Measurements from ENCODE around the gene NCKAP5.

NCKAP5 gene

GRCh38 chr2:132678483-132678882, 889.8 kb downstream of the NCKAP5 start:
- Histone ChIP-seq H3K36me3 (ENCODE audit: control insufficient read depth in 1 of 2, insufficient read depth in 2 of 2, low read length in 2 of 2) (no peaks in the 10 kb centered on the region), H3K79me2 (ENCODE audit: control insufficient read depth, insufficient read depth, low read length, poor library complexity) (no peaks in the 10 kb centered on the region), H3K4ac (ENCODE audit: low read depth, low read length) (no peak overlapping the region), H2BK5ac (ENCODE audit: low read depth, low read length, poor library complexity) (no peak overlapping the region), H4K8ac (ENCODE audit: low read depth, low read length) (no peak overlapping the region), H4K12ac (ENCODE audit: low read depth, low read length) (no peak overlapping the region), H4K91ac (ENCODE audit: low read depth, low read length) (no peak overlapping the region), H3K4me1 (ENCODE audit: control insufficient read depth in 1 of 2, insufficient read depth in 2 of 2, low read length in 2 of 2) (no peaks in the 10 kb centered on the region), H3K9ac (ENCODE audit: low read length) (no peak overlapping the region), H3K27me3 (ENCODE audit: insufficient read depth, low read length) (no peaks in the 10 kb centered on the region), H2AK5ac (ENCODE audit: low read length) (no peak overlapping the region), H3K4me2 (ENCODE audit: low read length) (no peak overlapping the region), H2BK120ac (ENCODE audit: insufficient read depth, low read length, poor library complexity) (no peak overlapping the region), H3K9me3 (ENCODE audit: insufficient read depth, low read depth, low read length) (no peaks in the 10 kb centered on the region), H3K79me1 (ENCODE audit: low read length) (no peaks in the 10 kb centered on the region), H2BK12ac (ENCODE audit: low read length) (no peak overlapping the region), H2AFZ (ENCODE audit: insufficient read depth, low read length, poor library complexity) (no peak overlapping the region), H3K14ac (ENCODE audit: low read length) (no peak overlapping the region), H3K23ac (ENCODE audit: low read length) (no peak overlapping the region), H3K4me3 (ENCODE audit: low read depth, low read length) (no peak overlapping the region), H3K27ac (ENCODE audit: low read depth, low read length) (no peak overlapping the region), H3K18ac (ENCODE audit: low read length) (no peak overlapping the region)
- DNase-seq, result no peak
- no CpG with 5 or more reads among the region's 2 CpGs for WGBS (ENCODE audit: extremely low coverage, insufficient coverage, insufficient read length)

GRCh38 chr2:132677661-132678060, 890.6 kb downstream of the NCKAP5 start:
- Histone ChIP-seq H2AFZ (ENCODE audit: insufficient read depth, low read length, poor library complexity) (no peak overlapping the region), H3K36me3 (ENCODE audit: control insufficient read depth in 1 of 2, insufficient read depth in 2 of 2, low read length in 2 of 2) (no peaks in the 10 kb centered on the region), H4K8ac (ENCODE audit: low read depth, low read length) (no peak overlapping the region), H3K4me1 (ENCODE audit: control insufficient read depth in 1 of 2, insufficient read depth in 2 of 2, low read length in 2 of 2) (no peaks in the 10 kb centered on the region), H4K12ac (ENCODE audit: low read depth, low read length) (no peak overlapping the region), H2BK120ac (ENCODE audit: insufficient read depth, low read length, poor library complexity) (no peak overlapping the region), H3K23ac (ENCODE audit: low read length) (no peak overlapping the region), H3K79me1 (ENCODE audit: low read length) (no peaks in the 10 kb centered on the region), H3K14ac (ENCODE audit: low read length) (no peak overlapping the region), H4K91ac (ENCODE audit: low read depth, low read length) (no peak overlapping the region), H3K18ac (ENCODE audit: low read length) (no peak overlapping the region), H2BK5ac (ENCODE audit: low read depth, low read length, poor library complexity) (no peak overlapping the region), H3K79me2 (ENCODE audit: control insufficient read depth, insufficient read depth, low read length, poor library complexity) (no peaks in the 10 kb centered on the region), H3K4ac (ENCODE audit: low read depth, low read length) (no peak overlapping the region), H3K27ac (ENCODE audit: low read depth, low read length) (no peak overlapping the region), H2AK5ac (ENCODE audit: low read length) (no peak overlapping the region), H3K9me3 (ENCODE audit: insufficient read depth, low read depth, low read length) (no peaks in the 10 kb centered on the region), H3K4me2 (ENCODE audit: low read length) (no peak overlapping the region), H2BK12ac (ENCODE audit: low read length) (no peak overlapping the region), H3K27me3 (ENCODE audit: insufficient read depth, low read length) (no peaks in the 10 kb centered on the region), H3K4me3 (ENCODE audit: low read depth, low read length) (no peak overlapping the region), H3K9ac (ENCODE audit: low read length) (no peak overlapping the region)
- no CpG with 5 or more reads among the region's 5 CpGs for WGBS (ENCODE audit: extremely low coverage, insufficient coverage, insufficient read length)
- peak in 1 of 2 donors; percentile 12 for DNase-seq

GRCh38 chr2:132676999-132677398, 891.3 kb downstream of the NCKAP5 start:
- H4K8ac ChIP-seq (ENCODE audit: low read depth, low read length), result no peak overlapping the region
- no CpG with 5 or more reads among the region's 2 CpGs for WGBS (ENCODE audit: extremely low coverage, insufficient coverage, insufficient read length)
- H3K79me1 ChIP-seq (ENCODE audit: low read length), result no peaks in the 10 kb centered on the region
- no peaks in the 10 kb centered on the region for H3K27me3 ChIP-seq (ENCODE audit: insufficient read depth, low read length)
- no peak for DNase-seq
- H2AK5ac ChIP-seq (ENCODE audit: low read length), result no peak overlapping the region
- H2AFZ ChIP-seq (ENCODE audit: insufficient read depth, low read length, poor library complexity), result no peak overlapping the region
- H2BK5ac ChIP-seq (ENCODE audit: low read depth, low read length, poor library complexity), result no peak overlapping the region
- H3K9ac ChIP-seq (ENCODE audit: low read length), result no peak overlapping the region
- H3K4me3 ChIP-seq (ENCODE audit: low read depth, low read length), result no peak overlapping the region
- no peaks in the 10 kb centered on the region for H3K9me3 ChIP-seq (ENCODE audit: insufficient read depth, low read depth, low read length)
- H3K79me2 ChIP-seq (ENCODE audit: control insufficient read depth, insufficient read depth, low read length, poor library complexity), result no peaks in the 10 kb centered on the region
- no peak overlapping the region for H3K4ac ChIP-seq (ENCODE audit: low read depth, low read length)
- H4K12ac ChIP-seq (ENCODE audit: low read depth, low read length), result no peak overlapping the region
- no peak overlapping the region for H3K4me2 ChIP-seq (ENCODE audit: low read length)
- H3K27ac ChIP-seq (ENCODE audit: low read depth, low read length), result no peak overlapping the region
- no peak overlapping the region for H3K14ac ChIP-seq (ENCODE audit: low read length)
- no peaks in the 10 kb centered on the region for H3K36me3 ChIP-seq (ENCODE audit: control insufficient read depth in 1 of 2, insufficient read depth in 2 of 2, low read length in 2 of 2)
- no peak overlapping the region for H2BK12ac ChIP-seq (ENCODE audit: low read length)
- H4K91ac ChIP-seq (ENCODE audit: low read depth, low read length), result no peak overlapping the region
- H2BK120ac ChIP-seq (ENCODE audit: insufficient read depth, low read length, poor library complexity), result no peak overlapping the region
- H3K18ac ChIP-seq (ENCODE audit: low read length), result no peak overlapping the region
- H3K4me1 ChIP-seq (ENCODE audit: control insufficient read depth in 1 of 2, insufficient read depth in 2 of 2, low read length in 2 of 2), result no peaks in the 10 kb centered on the region
- H3K23ac ChIP-seq (ENCODE audit: low read length), result no peak overlapping the region

GRCh38 chr2:132671151-132671835, 897.0 kb downstream of the NCKAP5 start:
- Histone ChIP-seq H4K8ac (ENCODE audit: low read depth, low read length) (peak overlapping the region; percentile 17), H3K23ac (ENCODE audit: low read length) (no peak overlapping the region), H3K9me3 (ENCODE audit: insufficient read depth, low read depth, low read length) (no peaks in the 10 kb centered on the region), H4K91ac (ENCODE audit: low read depth, low read length) (no peak overlapping the region), H2AK5ac (ENCODE audit: low read length) (no peak overlapping the region), H2BK120ac (ENCODE audit: insufficient read depth, low read length, poor library complexity) (peak overlapping the region; percentile 25), H3K27me3 (ENCODE audit: insufficient read depth, low read length) (peaks cover 29% of the 10 kb centered on the region), H3K27ac (ENCODE audit: low read depth, low read length) (no peak overlapping the region), H4K12ac (ENCODE audit: low read depth, low read length) (no peak overlapping the region), H3K9ac (ENCODE audit: low read length) (no peak overlapping the region), H3K18ac (ENCODE audit: low read length) (no peak overlapping the region), H3K4me2 (ENCODE audit: low read length) (peak overlapping the region; percentile 59), H2AFZ (ENCODE audit: insufficient read depth, low read length, poor library complexity) (no peak overlapping the region), H2BK12ac (ENCODE audit: low read length) (no peak overlapping the region), H3K36me3 (ENCODE audit: control insufficient read depth in 1 of 2, insufficient read depth in 2 of 2, low read length in 2 of 2) (no peaks in the 10 kb centered on the region), H3K4me3 (ENCODE audit: low read depth, low read length) (peak overlapping the region; percentile 45), H3K14ac (ENCODE audit: low read length) (no peak overlapping the region), H3K79me1 (ENCODE audit: low read length) (no peaks in the 10 kb centered on the region), H3K4ac (ENCODE audit: low read depth, low read length) (no peak overlapping the region), H3K79me2 (ENCODE audit: control insufficient read depth, insufficient read depth, low read length, poor library complexity) (no peaks in the 10 kb centered on the region), H2BK5ac (ENCODE audit: low read depth, low read length, poor library complexity) (no peak overlapping the region), H3K4me1 (ENCODE audit: control insufficient read depth in 1 of 2, insufficient read depth in 2 of 2, low read length in 2 of 2) (peaks cover 11 to 29% of the 10 kb centered on the region in 2 experiments)
- DNase-seq, result no peak
- no CpG with 5 or more reads among the region's 23 CpGs for WGBS (ENCODE audit: extremely low coverage, insufficient coverage, insufficient read length)
